K562 (cell line): Measurements from ENCODE around the gene HELT. TPM values are rescaled to one million over a fixed set of nuclear protein-coding genes. Genes with fewer than 3 reads are reported as not detected.

Experiments
- ATAC-seq: fragments of 200-7000 bp; cut with Tn5 transposase; 3 replicates; pipeline ENCODE4 v1.9.1; 2020; ENCODE audit warnings: moderate library complexity
- BruUV-seq: library from RNA; stranded (reverse); fragments of 400-500 nt; replicated peaks from 2 replicates; lab custom pipeline; 2021; lab: Mats Ljungman, UMichigan
- CTCF ChIA-PET: fragments of 300-600 bp; formaldehyde crosslinking; extraction: SDS; loops from one replicate; lab custom pipeline; 2021; ENCODE audit warnings: low intra/inter-chr PET ratio; lab: Yijun Ruan, JAX
- POLR2A ChIA-PET: fragments of 300-600, 350-650 bp; sonication (Branson Sonifier 250); formaldehyde crosslinking; extraction: SDS; loops from one replicate; lab custom pipeline; 2021; ENCODE audit warnings: antibody characterized with exemption, inconsistent platforms; lab: Yijun Ruan, JAX
- DNase-seq, 4 experiments: peaks; one replicate each; pipeline versions ENCODE4 v3.0.0 to v3.0.0-alpha.2; 2011 to 2018; ENCODE audit warnings: low spot score in 3 of 4, mixed read lengths in 3 of 4; ENCODE audit errors: extremely low read depth in 1 of 4
- FAIRE-seq: peaks from 2 replicates; lab custom pipeline; 2011; peaks lifted over from hg19 to GRCh38; lab: Jason Lieb, UNC
- H2AFZ ChIP-seq: 2 replicates; pipeline ENCODE4 v1.6.0; 2011; ENCODE audit warnings: low read depth, low read length, control low read depth, inconsistent platforms
- H3K27ac ChIP-seq: fragments of 200-600 bp; 3 replicates; pipeline ENCODE4 v1.8.0; 2011; ENCODE audit warnings: low read depth, mild to moderate bottlenecking, control low read depth, inconsistent platforms, low read length, moderate library complexity, mixed read lengths; ENCODE audit errors: extremely low read depth
- H3K27me3 ChIP-seq, 2 experiments: fragments of 300-600 bp in 1 of 2; 2 replicates in 1 of 2; 3 replicates in 1 of 2; pipeline versions ENCODE4 v1.6.0 to v1.8.0; 2011; ENCODE audit warnings: inconsistent platforms in 2 of 2, low read length in 2 of 2, mild to moderate bottlenecking in 1 of 2, mixed read lengths in 1 of 2, moderate library complexity in 1 of 2; ENCODE audit not compliant: control insufficient read depth in 2 of 2, insufficient read depth in 2 of 2
- H3K36me3 ChIP-seq: fragments of 300-600 bp; 3 replicates; pipeline ENCODE4 v1.8.0; 2011; ENCODE audit warnings: mild to moderate bottlenecking, low read length, inconsistent platforms; ENCODE audit not compliant: control insufficient read depth, insufficient read depth
- H3K4me1 ChIP-seq, 2 experiments: fragments of 200-600 bp in 1 of 2; replicated peaks in 1 of 2; 2 replicates in 1 of 2; 3 replicates in 1 of 2; pipeline versions ENCODE4 v1.5.1 to v1.8.0; 2011; ENCODE audit warnings: inconsistent platforms in 2 of 2, low read length in 2 of 2, mild to moderate bottlenecking in 1 of 2, mixed read lengths in 1 of 2, moderate library complexity in 1 of 2; ENCODE audit not compliant: control insufficient read depth in 2 of 2, insufficient read depth in 2 of 2
- H3K4me2 ChIP-seq: 2 replicates; pipeline ENCODE4 v1.6.1; 2011; ENCODE audit warnings: low read length, control low read depth, inconsistent platforms, mixed read lengths; ENCODE audit not compliant: insufficient read depth
- H3K4me3 ChIP-seq: fragments of 200-600 bp; sonication (generic), shearing (Covaris generic); 2 replicates; pipeline ENCODE4 v1.5.1; 2016; ENCODE audit warnings: control low read depth, inconsistent platforms
- H3K79me2 ChIP-seq: fragments of 200-600 bp; 3 replicates; pipeline ENCODE4 v1.8.0; 2011; ENCODE audit warnings: low read length, inconsistent platforms; ENCODE audit not compliant: control insufficient read depth, insufficient read depth
- H3K9ac ChIP-seq, 2 experiments: 2 replicates each; pipeline versions ENCODE4 v1.6.0 to v1.6.1; 2011; ENCODE audit warnings: low read depth in 2 of 2, low read length in 2 of 2, control low read depth in 1 of 2, inconsistent platforms in 1 of 2, mild to moderate bottlenecking in 1 of 2, mixed read lengths in 1 of 2; ENCODE audit not compliant: insufficient read depth in 1 of 2
- H3K9me1 ChIP-seq: one replicate; pipeline ENCODE4 v1.6.0; 2011; ENCODE audit warnings: inconsistent platforms, mild to moderate bottlenecking, low read length, moderate library complexity; ENCODE audit not compliant: control insufficient read depth, insufficient read depth
- H3K9me3 ChIP-seq: replicated peaks from 2 replicates; pipeline ENCODE4 v1.5.1; 2011; ENCODE audit warnings: low read depth, low read length, inconsistent platforms; ENCODE audit not compliant: control insufficient read depth, insufficient read depth
- H4K20me1 ChIP-seq: replicated peaks from 2 replicates; pipeline ENCODE4 v1.6.1; 2011; ENCODE audit warnings: low read length, inconsistent platforms, mixed read lengths; ENCODE audit not compliant: control insufficient read depth, insufficient read depth
- BHLHE40 ChIP-seq: IDR thresholded peaks from 2 replicates; pipeline ENCODE4 v1.6.1; 2011; ENCODE audit warnings: low read length, improper control_type of control experiment
- L3MBTL2 ChIP-seq: fragments of 450-650 bp; IDR thresholded peaks from 2 replicates; pipeline ENCODE4 v1.6.1; 2016; ENCODE audit warnings: mild to moderate bottlenecking, moderate library complexity
- MGA ChIP-seq: fragments of 450-650 bp; IDR thresholded peaks from 2 replicates; pipeline ENCODE4 v1.6.1; 2016; ENCODE audit warnings: mild to moderate bottlenecking, moderate library complexity
- XRCC5 ChIP-seq: fragments of 200-400 bp; formaldehyde crosslinking; IDR thresholded peaks from 2 replicates; pipeline ENCODE4 v1.6.1; 2017; ENCODE audit warnings: low read depth, mild to moderate bottlenecking, low read length
- ZNF764 ChIP-seq: fragments of 250-450 bp; sonication (Bioruptor Pico); IDR thresholded peaks from 2 replicates; pipeline ENCODE4 v1.4.0; 2020; ENCODE audit warnings: low read depth, mild to moderate bottlenecking, moderate library complexity
- WGBS: fragments of 100-300 bp; shearing (Covaris generic); methylation state at CpG from one replicate; pipeline ENCODE4 v1.1.6; 2016; ENCODE audit warnings: low coverage, mixed read lengths; ENCODE audit not compliant: insufficient coverage; ENCODE audit errors: missing lambda C conversion rate; 5-methylcytosine and 5-hydroxymethylcytosine counted together
- in situ Hi-C: fragments of 300-500 bp; cut with MboI; formaldehyde crosslinking; loops from 4 replicates; pipeline ENCODE4 v1.15.0; 2018; ENCODE audit warnings: inconsistent platforms, mixed read lengths
- intact Hi-C: fragments of 100-400 bp; cut with micrococcal nuclease; formaldehyde crosslinking; loops from 2 replicates; pipeline ENCODE4 v1.14.2; 2022
- polyA plus RNA-seq, 8 experiments: library from polyadenylated mRNA; depleted of rRNA in 4 of 8; stranded (reverse) in 5 of 8; unstranded in 3 of 8; fragments of >200 nt; fragmentation: Nextera tagmentation in 2 of 8; fragmentation: Illumina TruSeq in 1 of 8; extraction: Ambion mirVana in 2 of 8; extraction: Trizol in 1 of 8; gene quantifications; 2 replicates each; pipeline versions ENCODE4 v1.2.1 to v1.2.3, GENCODE V29; 2011 to 2014; ENCODE audit warnings: inconsistent platforms in 1 of 8, missing spikeins in 1 of 8
- total RNA-seq, 7 experiments: library from RNA; depleted of rRNA in 6 of 7; stranded (reverse); fragments of >200 nt in 6 of 7; fragmentation: Illumina TruSeq in 2 of 7; extraction: Trizol in 2 of 7; gene quantifications; 2 replicates each; pipeline versions ENCODE4 v1.2.1 to v1.2.3, GENCODE V29; 2011 to 2021; ENCODE audit warnings: low replicate concordance in 1 of 7

The HELT gene
- total and polyA plus RNA-seq, 9 of the 15 experiments (the other 6 are each of a cell fraction or from before 2014, with no cell fraction given) = not detected

- no peak for FAIRE-seq
- Histone ChIP-seq H3K4me3 (no peak overlapping the region), H3K9me3 (no peaks in the 10 kb centered on the region), H4K20me1 (0 out of 2 replicates have a peak, but pooled peaks cover 3% of the 10 kb centered on the region), H3K27ac (no peak overlapping the region), H3K9ac (peak overlapping the region in 1 of 2 experiments; percentile 70; a peak in 2 of 4 replicates), H3K4me1 (peaks cover 0 to 9% of the 10 kb centered on the region in 2 experiments; a peak in 2 of 5 replicates), H3K27me3 (peaks cover 32 to 64% of the 10 kb centered on the region in 2 experiments), H3K9me1 (no peaks in the 10 kb centered on the region), H3K36me3 (no peaks in the 10 kb centered on the region), H3K4me2 (peak overlapping the region; percentile 29), H3K79me2 (no peaks in the 10 kb centered on the region)
- CTCF ChIA-PET = interaction anchor here (0.9 to 1.9 kb wide), 4 partner anchors 91 to 300 kb away, joined by 3 to 7 read pairs (median 6); no protein-coding TSS in a partner anchor
- intact Hi-C loops = loop anchor here (1.0 to 10.0 kb wide), 5 partner anchors 92 to 360 kb away; partner anchors contain the start of genes CASP3 and PRIMPOL
- WGBS = 15% methylated on average over 20 of the region's 22 CpGs
- in situ Hi-C loops = loop anchor here (10.0 kb wide), 1 partner anchor 130 kb away; no protein-coding TSS in a partner anchor
- POLR2A ChIA-PET = interaction anchor here (0.7 to 0.9 kb wide), 2 partner anchors 66 to 138 kb away, joined by 3 to 4 read pairs; partner anchors contain the start of gene SLC25A4
- no TSS peak for BruUV-seq
- no peak for DNase-seq
- ATAC-seq = peak; percentile 77
- TF ChIP-seq XRCC5 = no peak
- peak; percentile 67 for TF ChIP-seq L3MBTL2
- 0 out of 2 replicates have a peak, but pooled peaks have one; percentile 31 for TF ChIP-seq MGA
- no peak for TF ChIP-seq ZNF764
- no peak for TF ChIP-seq BHLHE40
- TF ChIP-seq, all 486 proteins: peak for 2
- no peak overlapping the region; the same call in 1 of the 2 replicates for H2AFZ ChIP-seq
Measured at GRCh38 chr4:185004562-185005218, 13.6 kb upstream of the HELT start.
